Mesodermal cell (in vitro differentiated cells): ENCODE measurements around the gene ZBTB16.

ENCODE experiments used
- H3K27ac ChIP-seq: 2 replicates; pipeline ENCODE4 v1.7.0; 2013; ENCODE audit warnings: mild to moderate bottlenecking, low read depth, low read length, moderate library complexity; ENCODE audit not compliant: severe bottlenecking
- H3K36me3 ChIP-seq: 2 replicates; pipeline ENCODE4 v1.7.1; 2013; ENCODE audit warnings: mild to moderate bottlenecking, low read length, moderate library complexity; ENCODE audit not compliant: control insufficient read depth, insufficient read depth
- H3K4me1 ChIP-seq: one replicate; pipeline ENCODE4 v1.7.1; 2013; ENCODE audit warnings: mild to moderate bottlenecking, low read length; ENCODE audit not compliant: insufficient read depth, control insufficient read depth, poor library complexity, severe bottlenecking
- H3K4me3 ChIP-seq: 2 replicates; pipeline ENCODE4 v1.7.0; 2013; ENCODE audit warnings: low read length, control low read depth, mild to moderate bottlenecking; ENCODE audit not compliant: insufficient read depth, poor library complexity, severe bottlenecking; ENCODE audit errors: extremely low read depth
- H3K9me3 ChIP-seq: 2 replicates; pipeline ENCODE4 v1.7.1; 2013; ENCODE audit warnings: mild to moderate bottlenecking, low read length, moderate library complexity; ENCODE audit not compliant: control insufficient read depth
- WGBS, 2 experiments: methylation state at CpG; one replicate each; pipeline ENCODE4 v1.1.5; 2013; ENCODE audit warnings: missing lambda C conversion rate in 2 of 2; ENCODE audit not compliant: insufficient coverage in 2 of 2; 5-methylcytosine and 5-hydroxymethylcytosine counted together

ZBTB16 gene

GRCh38 chr11:114263513-114264170 is 204.1 kb downstream of the ZBTB16 start:
- no peaks in the 10 kb centered on the region for H3K36me3 ChIP-seq
- H3K27ac ChIP-seq: no peak overlapping the region
- H3K4me1 ChIP-seq: no peaks in the 10 kb centered on the region
- no peak overlapping the region for H3K4me3 ChIP-seq
- 95 to 97% methylated on average over 6 to 7 of the region's 7 CpGs for WGBS, 2 experiments
- H3K9me3 ChIP-seq: no peaks in the 10 kb centered on the region

GRCh38 chr11:114264381-114264780 is 204.9 kb downstream of the ZBTB16 start:
- Histone ChIP-seq H3K36me3 (no peaks in the 10 kb centered on the region), H3K4me1 (no peaks in the 10 kb centered on the region), H3K9me3 (no peaks in the 10 kb centered on the region), H3K4me3 (no peak overlapping the region), H3K27ac (no peak overlapping the region)
- 100% methylated on average over 1 of the region's 2 CpGs; no CpG with 5 or more reads in 1 of the 2 experiments for WGBS, 2 experiments

GRCh38 chr11:114265122-114265878 is 205.8 kb downstream of the ZBTB16 start:
- Histone ChIP-seq H3K9me3 (no peaks in the 10 kb centered on the region), H3K27ac (no peak overlapping the region), H3K36me3 (no peaks in the 10 kb centered on the region), H3K4me1 (no peaks in the 10 kb centered on the region), H3K4me3 (no peak overlapping the region)
- 73 to 88% methylated on average over 5 of the region's 8 CpGs for WGBS, 2 experiments

- Histone ChIP-seq H3K4me1 (no peaks in the 10 kb centered on the region), H3K9me3 (no peaks in the 10 kb centered on the region), H3K4me3 (no peak overlapping the region), H3K36me3 (no peaks in the 10 kb centered on the region), H3K27ac (no peak overlapping the region)
- no CpG with 5 or more reads among the region's 2 CpGs for WGBS, 2 experiments
Measured at GRCh38 chr11:114269498-114269897, 210.0 kb downstream of the ZBTB16 start.

- Histone ChIP-seq H3K9me3 (no peaks in the 10 kb centered on the region), H3K4me3 (no peak overlapping the region), H3K4me1 (no peaks in the 10 kb centered on the region), H3K27ac (no peak overlapping the region), H3K36me3 (no peaks in the 10 kb centered on the region)
- 84 to 85% methylated on average over 4 to 5 of the region's 5 CpGs for WGBS, 2 experiments
Measured at GRCh38 chr11:114270531-114271270, 211.2 kb downstream of the ZBTB16 start.

- Histone ChIP-seq H3K27ac (no peak overlapping the region), H3K4me3 (no peak overlapping the region), H3K9me3 (no peaks in the 10 kb centered on the region), H3K4me1 (no peaks in the 10 kb centered on the region), H3K36me3 (no peaks in the 10 kb centered on the region)
- WGBS, 2 experiments: 83 to 91% methylated on average over 1 of the region's 2 CpGs
Measured at GRCh38 chr11:114271316-114271715, 211.8 kb downstream of the ZBTB16 start.

- no peak overlapping the region for H3K27ac ChIP-seq
- WGBS, 2 experiments: 85 to 86% methylated on average over 4 of the region's 4 CpGs
- H3K4me1 ChIP-seq: no peaks in the 10 kb centered on the region
- no peaks in the 10 kb centered on the region for H3K9me3 ChIP-seq
- H3K36me3 ChIP-seq: no peaks in the 10 kb centered on the region
- H3K4me3 ChIP-seq: no peak overlapping the region
Measured at GRCh38 chr11:114272311-114272710, 212.8 kb downstream of the ZBTB16 start.

GRCh38 chr11:114273071-114273470 is 213.6 kb downstream of the ZBTB16 start:
- H3K36me3 ChIP-seq: no peaks in the 10 kb centered on the region
- H3K27ac ChIP-seq: no peak overlapping the region
- H3K9me3 ChIP-seq: no peaks in the 10 kb centered on the region
- H3K4me3 ChIP-seq: no peak overlapping the region
- no peaks in the 10 kb centered on the region for H3K4me1 ChIP-seq
- WGBS, 2 experiments: 87 to 100% methylated on average over 3 of the region's 3 CpGs

- WGBS, 2 experiments: 87% methylated on average over 4 to 5 of the region's 5 CpGs
- no peak overlapping the region for H3K4me3 ChIP-seq
- H3K9me3 ChIP-seq: no peaks in the 10 kb centered on the region
- no peaks in the 10 kb centered on the region for H3K4me1 ChIP-seq
- no peak overlapping the region for H3K27ac ChIP-seq
- H3K36me3 ChIP-seq: no peaks in the 10 kb centered on the region
Measured at GRCh38 chr11:114273890-114274635, 214.6 kb downstream of the ZBTB16 start.

GRCh38 chr11:114274637-114275036 is 215.1 kb downstream of the ZBTB16 start:
- Histone ChIP-seq H3K27ac (no peak overlapping the region), H3K9me3 (no peaks in the 10 kb centered on the region), H3K4me1 (peaks cover under 1% of the 10 kb centered on the region), H3K36me3 (no peaks in the 10 kb centered on the region), H3K4me3 (no peak overlapping the region)
- 63 to 78% methylated on average over 2 of the region's 3 CpGs for WGBS, 2 experiments
